DMS114 treated with DMSO at 0.1 percent for 48 hours (cell line): ENCODE results near the gene PDCD1.
"Not testable (repeated sequence)": the region's sequence is repeated elsewhere in the genome, so short reads cannot be mapped to it uniquely, and the experiment has no call there.

Experiments used
- DNase-seq: peaks from one replicate; lab custom pipeline; 2025; ENCODE audit not compliant: unreplicated experiment; lab: John Stamatoyannopoulos, UW

PDCD1 gene

GRCh38 chr2:241835611-241836010 is 23.1 kb downstream of the PDCD1 start:
- DNase-seq: no peak

DNA sequence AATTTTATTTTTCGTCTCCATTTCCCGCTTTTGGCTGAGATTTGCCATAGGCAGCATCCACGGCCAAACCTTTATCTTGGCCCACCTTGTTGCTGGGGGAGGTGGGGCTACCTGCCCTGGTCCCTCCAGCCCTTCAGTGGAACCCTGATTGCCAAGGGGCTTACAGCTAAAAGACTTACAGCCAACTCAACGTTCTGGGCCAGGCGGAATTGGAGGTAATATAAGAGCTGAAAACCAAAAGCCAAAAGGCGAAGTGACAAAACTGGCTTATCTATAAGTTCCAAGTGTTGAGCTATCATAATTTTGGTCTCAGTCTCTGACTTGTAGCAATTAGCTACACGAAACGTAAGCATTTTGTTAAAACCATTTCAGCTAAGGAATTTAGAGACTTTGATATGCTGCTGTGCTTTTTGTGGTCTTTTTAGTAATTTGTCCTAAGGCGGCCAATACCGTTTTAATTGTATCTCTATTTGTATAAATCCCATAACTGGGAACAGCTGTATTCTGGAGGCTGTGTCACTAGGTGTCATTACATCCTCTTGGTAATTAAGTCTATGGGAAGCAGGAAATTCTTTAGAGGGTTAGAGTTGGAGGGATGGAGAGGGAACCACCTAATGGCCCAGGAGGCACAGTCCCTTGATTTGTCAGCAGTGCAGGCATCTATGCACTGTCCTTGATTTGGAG is 24.0 kb downstream of the PDCD1 start:
- DNase-seq: no peak

DNA sequence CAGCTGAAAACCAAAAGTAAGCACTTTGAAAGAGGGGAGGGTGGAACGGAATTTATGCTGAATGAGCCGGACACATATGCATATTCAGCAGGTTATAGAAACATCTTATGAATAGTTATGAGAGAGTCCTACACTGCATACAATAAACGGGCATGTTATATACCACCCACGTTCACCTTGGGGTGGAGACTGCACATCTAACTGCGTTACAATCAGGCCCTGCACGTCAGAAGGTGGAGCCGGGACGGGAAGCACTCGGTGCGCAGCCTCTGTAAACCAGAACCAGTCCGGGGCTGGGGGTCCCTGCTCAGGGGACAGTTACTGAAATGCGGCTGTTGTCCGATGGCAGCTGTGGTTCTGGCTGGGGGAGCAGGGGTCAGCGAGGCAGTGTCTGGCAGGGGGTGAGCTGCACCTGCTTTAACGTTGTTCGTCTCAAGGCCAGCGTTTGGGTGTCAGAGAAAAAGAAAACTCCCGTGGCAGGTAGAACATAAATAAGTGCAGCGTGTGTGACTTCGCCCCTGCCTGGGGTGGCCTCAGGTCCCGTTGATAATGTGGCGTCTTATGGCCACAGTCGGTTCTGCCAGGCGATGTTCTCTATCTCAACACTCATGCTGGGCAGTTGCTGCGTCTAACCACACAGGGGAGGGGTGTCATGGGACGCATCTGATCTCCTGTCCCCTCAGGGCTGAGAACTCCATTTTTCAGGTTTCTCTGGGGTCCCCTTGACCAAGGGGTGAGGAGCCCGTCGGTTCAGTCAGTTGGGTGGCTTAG is 24.8 kb downstream of the PDCD1 start:
- DNase-seq: not testable (repeated sequence)

DNA sequence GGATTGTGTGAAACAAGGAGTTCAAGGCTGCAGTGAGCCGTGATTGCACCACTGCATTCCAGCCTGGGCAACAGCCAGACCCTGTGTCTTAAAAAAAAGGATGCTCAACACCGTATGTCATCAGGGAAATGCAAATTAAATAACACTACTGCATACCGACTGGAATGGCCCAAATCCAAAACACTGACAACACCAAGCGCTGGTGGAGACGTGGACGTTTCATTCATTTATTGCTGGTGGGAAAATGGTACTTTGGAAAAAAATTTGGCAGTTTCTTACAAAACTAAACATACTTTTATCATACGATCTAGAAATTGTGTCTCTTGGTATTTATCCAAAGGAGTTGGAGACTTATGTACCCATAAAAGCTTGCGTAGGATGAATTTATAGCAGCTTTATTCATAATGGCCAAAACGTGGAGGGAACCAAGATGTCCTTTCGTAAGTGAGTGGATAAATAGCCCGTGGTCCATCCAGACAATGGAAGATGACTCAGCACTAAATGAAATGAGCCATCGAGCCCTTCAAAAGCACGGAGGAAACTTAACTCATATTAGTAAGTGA is 25.5 kb downstream of the PDCD1 start:
- no peak for DNase-seq

- no peak for DNase-seq
Measured at GRCh38 chr2:241827394-241827793, 31.3 kb downstream of the PDCD1 start.

- DNase-seq: not testable (repeated sequence)
Measured at GRCh38 chr2:241823531-241824437, 34.9 kb downstream of the PDCD1 start.

GRCh38 chr2:241822264-241822623 is 36.5 kb downstream of the PDCD1 start:
- no peak for DNase-seq

DNA sequence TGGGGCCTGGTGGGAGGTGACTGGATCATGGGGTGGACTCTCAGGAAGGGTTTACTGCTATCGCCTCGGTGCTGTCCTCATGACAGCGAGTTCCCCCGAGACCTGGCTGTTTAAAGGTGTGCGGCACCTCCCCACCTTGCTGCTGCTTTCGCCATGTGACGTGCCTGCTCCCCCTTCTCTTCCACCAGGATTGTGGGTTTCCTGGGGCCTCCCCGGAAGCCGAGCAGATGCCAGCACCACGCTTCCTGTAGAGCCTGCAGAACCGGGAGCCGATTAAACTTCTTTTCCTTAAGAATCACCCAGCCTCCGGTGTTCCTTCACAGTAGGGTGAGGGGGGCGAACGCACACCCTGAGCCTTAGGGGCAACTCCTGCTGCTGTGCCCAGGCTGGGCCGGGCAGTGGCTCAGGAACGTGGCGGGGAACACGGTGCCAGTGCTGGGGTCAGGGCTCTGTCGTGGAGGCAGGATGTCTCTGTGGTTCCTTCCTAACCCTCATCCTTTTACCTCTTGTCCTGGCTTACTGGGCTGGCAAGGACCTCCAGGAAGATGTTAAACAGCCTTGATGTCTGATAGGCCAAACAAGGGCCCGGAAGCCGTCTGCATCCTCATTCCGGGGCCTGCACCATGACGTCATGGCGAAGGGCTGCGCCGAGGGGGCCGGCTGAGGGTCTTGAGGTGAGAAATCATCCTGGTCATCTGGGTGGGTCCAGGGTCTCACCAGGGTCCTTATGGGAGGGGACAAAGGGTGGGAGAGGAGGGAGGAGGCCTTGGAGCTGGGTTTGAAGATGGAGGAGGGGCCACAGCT is 37.0 kb downstream of the PDCD1 start:
- DNase-seq: no peak

GRCh38 chr2:241820625-241821384 is 37.9 kb downstream of the PDCD1 start:
- no peak for DNase-seq

DNA sequence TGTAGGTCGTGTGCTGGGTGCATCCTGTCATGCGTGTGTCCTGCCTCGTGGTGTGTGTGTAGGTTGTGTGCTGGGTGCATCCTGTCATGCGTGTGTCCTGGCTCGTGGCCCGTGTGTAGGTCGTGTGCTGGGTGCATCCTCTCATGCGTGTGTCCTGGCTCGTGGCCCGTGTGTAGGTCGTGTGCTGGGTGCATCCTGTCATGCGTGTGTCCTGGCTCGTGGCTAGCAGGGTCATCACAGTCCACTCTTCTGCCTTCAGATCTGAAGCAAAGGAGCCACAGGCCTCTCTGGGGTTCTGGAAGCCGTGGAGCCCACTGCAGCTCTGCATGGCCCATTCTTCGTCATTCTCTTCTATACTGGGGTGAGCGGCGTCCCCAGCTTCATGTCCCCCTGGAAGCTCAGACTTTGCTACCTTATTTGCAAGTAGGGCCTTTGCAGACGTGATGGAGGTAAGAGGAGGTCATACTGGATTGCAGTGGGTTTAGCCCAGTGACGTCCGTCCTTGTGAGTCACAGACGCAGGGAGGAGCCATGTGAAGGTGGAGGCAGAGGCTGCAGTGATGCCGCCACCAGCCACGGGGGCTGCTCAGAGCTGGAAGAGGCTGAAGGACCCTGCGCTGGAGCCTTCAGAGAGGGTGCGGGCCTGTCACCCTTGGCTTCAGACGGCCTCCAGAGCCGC is 38.6 kb downstream of the PDCD1 start:
- not testable (repeated sequence) for DNase-seq

- DNase-seq: no peak
Measured at GRCh38 chr2:241818943-241819270, 39.8 kb downstream of the PDCD1 start.

DNA sequence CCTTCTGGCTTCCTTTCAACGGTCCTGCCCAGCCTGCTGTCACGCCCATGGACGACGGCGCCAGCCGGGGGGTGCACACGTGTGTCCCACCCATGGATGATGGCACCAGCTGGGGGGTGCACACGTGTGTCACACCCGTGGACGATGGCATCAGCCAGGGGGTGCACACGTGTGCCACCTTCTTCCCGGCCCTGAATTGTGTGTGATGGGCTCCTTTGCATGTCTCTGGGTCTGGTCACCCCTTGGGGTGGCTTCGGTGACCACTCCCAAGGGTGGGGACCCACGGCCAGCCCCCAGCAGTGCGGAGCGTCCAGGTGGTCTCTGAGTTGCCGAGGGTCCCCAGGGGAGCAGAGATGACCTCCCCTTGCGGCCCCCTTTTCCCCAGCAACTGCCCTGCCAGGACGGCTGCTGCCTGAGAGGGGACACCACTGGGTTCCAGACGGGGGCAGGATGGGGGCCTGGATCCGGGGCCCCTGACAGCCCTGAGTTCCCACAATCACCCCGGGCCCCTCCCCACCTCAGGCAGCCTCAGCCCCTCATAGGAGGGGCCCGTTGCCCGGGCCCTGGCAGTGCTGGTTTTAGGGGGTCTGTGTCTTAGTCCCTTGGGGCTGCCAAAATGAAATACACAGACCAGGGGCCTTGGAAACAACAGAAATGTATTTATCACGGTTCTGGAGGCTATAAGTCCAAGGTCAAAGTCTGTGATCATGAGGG is 40.3 kb downstream of the PDCD1 start:
- no peak for DNase-seq

GRCh38 chr2:241817821-241818215 is 40.9 kb downstream of the PDCD1 start:
- DNase-seq: not testable (repeated sequence)

DNA sequence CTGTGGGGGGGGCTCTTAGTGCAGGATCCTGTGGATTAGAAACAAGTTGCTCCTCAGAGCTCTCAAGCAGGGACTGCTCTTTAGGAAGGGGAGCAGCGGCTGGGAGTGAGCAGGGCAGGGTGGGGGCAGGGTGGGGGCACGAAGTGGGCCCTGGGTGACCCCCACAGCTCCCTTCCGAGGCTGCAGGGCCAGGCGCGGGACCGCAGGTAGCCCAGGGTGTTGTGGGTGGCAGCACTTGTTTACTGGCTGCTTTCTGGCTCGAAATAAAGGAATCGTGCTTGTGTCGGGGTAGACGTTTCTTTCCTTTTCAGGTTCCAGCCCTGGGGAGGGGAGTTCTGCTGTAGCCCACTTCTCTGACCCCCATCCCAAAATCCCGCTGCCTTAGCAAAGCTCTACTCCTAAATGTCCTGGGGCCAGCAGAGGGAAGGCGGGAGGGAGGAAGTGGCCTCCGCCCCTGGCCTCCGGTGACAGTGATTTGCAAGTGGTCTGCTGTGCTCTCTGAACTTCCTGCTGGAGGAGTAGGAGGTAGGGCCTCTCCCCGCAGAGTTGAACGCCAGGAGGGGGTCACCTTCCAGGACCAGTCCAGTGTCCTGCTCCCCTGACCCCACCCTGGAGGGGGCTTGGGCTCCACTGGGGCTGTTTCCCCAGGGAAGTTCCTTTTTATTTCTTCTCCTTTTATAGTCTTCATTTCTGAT is 41.4 kb downstream of the PDCD1 start:
- DNase-seq: no peak

GRCh38 chr2:241816431-241817121 is 42.1 kb downstream of the PDCD1 start:
- DNase-seq: no peak

DNA sequence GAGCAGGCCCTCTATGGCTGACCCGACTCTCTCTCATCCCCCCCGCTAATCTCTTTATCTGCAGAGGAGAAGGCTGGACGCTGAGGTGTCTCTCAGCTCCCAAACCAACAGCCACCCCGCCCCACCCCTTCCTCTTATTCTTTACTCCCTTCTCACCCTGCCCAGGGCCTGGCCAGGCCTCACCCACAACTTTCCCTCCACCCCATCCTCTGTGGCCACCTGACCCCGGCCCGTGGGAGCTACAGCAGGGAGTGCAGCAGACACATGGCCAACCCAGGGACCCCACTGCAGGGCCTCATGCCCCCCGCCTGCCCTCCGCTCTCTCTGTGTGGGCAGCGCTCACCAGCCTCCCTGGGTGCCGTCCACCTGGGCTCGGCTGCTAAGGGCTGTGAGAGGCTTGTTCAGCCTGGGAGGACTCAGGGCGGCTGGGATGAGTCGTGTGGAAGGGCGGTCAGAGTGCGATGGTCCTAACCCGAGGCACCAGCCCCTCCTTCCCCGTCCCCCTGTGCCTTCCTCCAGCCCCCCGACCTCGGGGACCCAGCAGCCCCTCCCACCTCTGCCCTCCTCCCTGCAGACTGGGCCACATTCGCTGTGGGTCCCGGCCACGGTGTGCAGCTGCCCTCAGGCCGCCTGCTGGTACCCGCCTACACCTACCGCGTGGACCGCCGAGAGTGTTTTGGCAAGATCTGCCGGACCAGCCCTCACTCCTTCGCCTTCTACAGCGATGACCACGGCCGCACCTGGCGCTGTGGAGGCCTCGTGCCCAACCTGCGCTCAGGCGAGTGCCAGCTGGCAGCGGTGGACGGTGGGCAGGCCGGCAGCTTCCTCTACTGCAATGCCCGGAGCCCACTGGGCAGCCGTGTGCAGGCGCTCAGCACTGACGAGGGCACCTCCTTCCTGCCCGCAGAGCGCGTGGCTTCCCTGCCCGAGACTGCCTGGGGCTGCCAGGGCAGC is 42.9 kb downstream of the PDCD1 start:
- DNase-seq: no peak
